Amygdala (tissue), 56 donors: ENCODE measurements around the gene NXPE3.

ENCODE experiments used
- DNase-seq, 56 donors: peaks; one replicate each; lab custom pipeline; 2025; lab: John Stamatoyannopoulos, UW

Gene NXPE3

DNA sequence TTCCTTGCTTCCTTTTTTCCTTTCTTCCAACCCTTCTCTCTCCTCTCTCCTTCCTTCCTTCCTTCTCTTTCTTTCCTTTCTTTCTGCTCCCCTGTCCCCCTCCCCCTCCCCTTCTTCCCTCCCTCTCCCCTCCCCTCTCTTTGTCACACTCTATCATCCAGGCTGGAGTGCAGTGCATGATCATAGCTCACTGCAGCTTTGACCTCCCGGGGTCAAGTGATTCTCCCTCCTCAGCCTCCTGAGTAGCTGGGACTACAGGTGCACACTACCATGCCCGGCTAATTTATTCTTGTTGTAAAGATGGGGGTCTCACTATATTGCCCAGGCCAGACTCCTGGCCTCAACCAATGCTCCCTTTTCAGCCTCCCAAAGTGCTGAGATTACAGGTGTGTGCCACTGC, 89.0 kb downstream of the NXPE3 start:
- no peak for DNase-seq

DNA sequence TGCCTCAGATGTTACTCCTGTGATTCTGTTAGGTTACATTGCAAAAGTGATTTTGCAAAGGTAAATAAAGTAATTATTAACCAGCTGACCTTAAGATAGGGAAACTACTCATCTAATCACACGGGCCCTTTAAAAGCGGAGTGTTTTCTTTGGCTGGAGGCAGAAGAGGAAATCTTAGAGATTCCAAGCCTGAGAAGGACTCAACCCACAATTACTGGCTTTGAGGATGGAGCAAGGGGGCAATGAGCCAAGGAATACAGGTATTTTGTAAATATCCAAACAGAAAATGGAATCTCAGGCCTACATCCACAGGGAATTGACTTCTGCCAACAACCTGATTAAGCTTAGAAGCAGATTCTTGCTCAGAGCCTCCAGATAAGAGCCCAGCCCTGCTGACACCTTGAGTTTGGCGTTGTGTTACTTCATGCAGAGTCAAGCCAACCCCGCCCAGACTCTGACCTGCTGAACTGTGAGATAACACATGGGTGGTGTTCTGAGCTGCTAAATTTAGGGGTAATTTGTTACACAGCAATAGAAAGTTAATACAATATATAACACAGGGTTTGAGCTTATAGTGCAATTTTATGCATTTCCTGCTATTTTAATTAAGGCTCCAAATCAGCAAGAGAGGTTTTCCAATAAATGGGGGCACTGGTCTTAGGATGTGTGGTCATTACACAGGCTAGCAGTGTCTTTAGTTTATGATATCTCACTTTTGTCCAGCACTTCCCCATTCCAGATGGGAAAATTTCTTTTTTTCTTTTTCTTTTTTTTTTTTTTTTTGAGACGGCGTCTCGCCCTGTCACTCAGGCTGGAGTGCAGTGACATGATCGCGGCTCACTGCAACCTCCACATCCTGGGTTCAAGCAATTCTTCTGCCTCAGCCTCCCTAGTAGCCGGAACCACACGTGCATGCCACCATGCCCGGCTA, 89.8 kb downstream of the NXPE3 start:
- DNase-seq = no peak

DNA sequence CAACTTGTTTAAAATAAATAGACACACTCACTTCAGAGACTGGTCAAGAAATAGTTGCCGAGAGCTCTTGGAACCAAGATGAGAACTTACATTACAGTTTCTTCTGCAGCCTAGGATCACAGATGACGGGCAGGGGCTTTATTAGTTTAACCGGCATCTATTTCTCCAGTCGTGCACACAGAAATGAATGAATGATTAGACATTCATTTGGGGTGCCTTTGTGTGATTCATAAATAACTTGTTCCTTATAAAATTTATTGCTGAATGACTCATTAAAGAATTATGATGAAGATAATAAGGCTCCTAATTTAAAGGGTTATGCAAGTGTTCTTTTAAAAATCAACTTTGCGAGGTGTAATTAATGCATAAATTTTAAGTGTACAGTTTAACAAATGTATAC, 91.1 kb downstream of the NXPE3 start:
- no peak for DNase-seq

DNA sequence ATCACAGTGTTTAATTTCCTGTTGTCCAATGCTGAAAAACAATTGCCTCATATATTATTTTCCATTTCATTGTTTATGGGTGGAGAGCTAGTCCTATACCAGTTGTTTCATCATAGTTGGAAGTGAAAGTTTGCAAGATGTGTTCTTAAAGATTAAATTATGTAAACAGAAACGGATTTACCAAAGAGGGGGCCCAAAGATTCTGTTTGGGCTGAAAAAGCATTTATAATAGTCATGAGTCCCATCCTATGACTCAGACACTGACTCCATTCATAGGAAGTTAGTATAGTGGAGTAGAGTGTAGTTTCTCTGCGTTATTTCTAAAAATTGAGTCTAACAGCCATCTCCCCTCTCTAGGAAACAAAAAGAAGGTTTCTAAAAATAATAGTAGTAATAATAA, 94.6 kb downstream of the NXPE3 start:
- DNase-seq = no peak

DNA sequence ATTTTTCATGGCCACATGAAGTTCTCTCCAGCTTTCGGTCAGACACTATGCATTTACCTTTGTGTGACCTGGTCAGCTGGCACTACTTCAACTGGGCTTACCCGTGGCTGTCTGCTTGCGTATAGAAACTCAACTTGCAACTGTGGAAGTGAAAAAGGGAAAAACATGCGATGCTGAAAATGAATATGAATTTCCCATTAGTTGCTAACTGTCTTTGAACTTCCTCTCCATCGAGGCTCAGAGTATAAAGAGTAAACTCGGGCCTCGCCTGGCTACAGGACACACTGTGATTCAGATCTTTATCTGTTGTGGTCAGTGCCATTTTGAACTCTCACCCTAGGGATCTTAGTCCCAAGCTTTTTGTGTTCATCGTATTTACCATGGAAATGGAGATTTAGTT, 97.1 kb downstream of the NXPE3 start:
- no peak for DNase-seq
